Transverse colon (tissue), 4 donors: Measurements from ENCODE around the gene PNMA6E. TPM values are rescaled to one million over a fixed set of nuclear protein-coding genes. Genes with fewer than 3 reads are reported as not detected.

ENCODE experiments used
- DNase-seq: peaks from one replicate; pipeline ENCODE4 v3.0.0-alpha.2; 2019
- H3K27ac ChIP-seq, 4 donors: fragments of 200-600 bp; sonication (generic); 2 replicates each; pipeline ENCODE4 v1.5.1; 2016 to 2018; ENCODE audit warnings: inconsistent platforms in 4 of 4
- H3K27me3 ChIP-seq: fragments of 200-600 bp; sonication (generic); 2 replicates; pipeline ENCODE4 v1.5.1; 2017; ENCODE audit warnings: inconsistent platforms
- H3K36me3 ChIP-seq, 4 donors: fragments of 200-600 bp; sonication (generic); 2 replicates each; pipeline ENCODE4 v1.5.1; 2017 to 2019; ENCODE audit warnings: inconsistent platforms in 4 of 4
- H3K4me1 ChIP-seq, 4 donors: fragments of 200-600 bp; sonication (generic); 2 replicates each; pipeline ENCODE4 v1.5.1; 2017 to 2020; ENCODE audit warnings: inconsistent platforms in 4 of 4
- H3K4me3 ChIP-seq, 4 donors: fragments of 200-600 bp; sonication (generic); 1 replicate in 1 of 4; 2 replicates in 3 of 4; pipeline versions ENCODE4 v1.5.1 to v1.6.1; 2017 to 2019; ENCODE audit warnings: inconsistent platforms in 4 of 4
- H3K9me3 ChIP-seq, 2 donors: fragments of 200-600 bp; sonication (generic); 2 replicates each; pipeline ENCODE4 v1.5.1; 2017 to 2019; ENCODE audit warnings: inconsistent platforms in 2 of 2
- CTCF ChIP-seq, 5 experiments: fragments of 200-600 bp in 3 of 5; fragments of 450-650 bp in 2 of 5; sonication (generic) in 3 of 5; IDR thresholded peaks; 1 replicate in 2 of 5; 2 replicates in 3 of 5; pipeline ENCODE4 v1.5.1; 2016 to 2017; ENCODE audit warnings: antibody characterized with exemption in 5 of 5, inconsistent platforms in 3 of 5, mild to moderate bottlenecking in 2 of 5, moderate library complexity in 1 of 5
- EP300 ChIP-seq: sonication (generic); formaldehyde crosslinking; IDR thresholded peaks from one replicate; pipeline ENCODE4 v1.6.1; 2017; ENCODE audit warnings: antibody characterized with exemption, low read depth
- POLR2A ChIP-seq: fragments of 450-650 bp; IDR thresholded peaks from one replicate; pipeline ENCODE4 v1.6.1; 2016; ENCODE audit warnings: antibody characterized with exemption, mild to moderate bottlenecking, moderate library complexity
- POLR2AphosphoS5 ChIP-seq, 3 donors: sonication (generic); formaldehyde crosslinking; IDR thresholded peaks; one replicate each; pipeline ENCODE4 v1.6.1; 2016; ENCODE audit warnings: antibody characterized with exemption in 3 of 3
- WGBS, 2 donors: methylation state at CpG; one replicate each; pipeline ENCODE4 v1.1.5; 2018; ENCODE audit warnings: low coverage in 1 of 2; 5-methylcytosine and 5-hydroxymethylcytosine counted together
- in situ Hi-C, 4 donors: fragments of 200-750 bp; cut with MboI; loops; one replicate each; pipeline versions ENCODE4 v1.15.0 to v1.15.1; 2017; ENCODE audit warnings: low sequenced_read_pairs in 3 of 4, low pct_ligation_motif_present in 1 of 4, low pct_unique_long_range_greater_than_20kb in 1 of 4
- intact Hi-C: fragments of 100-400 bp; cut with DNase I; formaldehyde crosslinking; loops from one replicate; pipeline ENCODE4 v1.15.1; 2023; ENCODE audit warnings: low total_unique reads
- total RNA-seq, 4 donors: library from RNA; depleted of rRNA; stranded (reverse); fragments of >200 nt; gene quantifications; one replicate each; pipeline ENCODE4 v1.1.0, GENCODE V29; 2016

PNMA6E gene
- total RNA-seq, 4 donors from 2014 or later: not detected

DNA sequence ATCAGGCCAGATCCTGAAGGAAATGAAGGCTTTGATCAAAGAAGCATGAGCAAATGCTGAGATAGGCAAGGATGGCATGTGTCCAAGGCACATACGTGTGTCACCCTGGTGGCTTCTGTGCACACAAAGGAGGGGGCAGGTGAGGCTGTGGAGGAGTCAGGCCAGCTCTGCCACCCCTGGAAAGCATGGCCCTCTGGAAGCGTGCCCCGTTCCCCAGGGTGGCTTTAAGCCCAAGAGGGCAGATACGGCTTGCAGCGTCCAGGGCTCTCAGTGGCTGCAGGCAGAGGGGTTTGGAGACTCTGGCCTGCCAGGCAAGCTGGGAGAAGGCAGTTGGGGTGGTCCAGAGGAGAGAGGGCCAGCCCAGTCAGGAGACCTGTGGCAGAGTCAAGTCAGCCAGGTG lies 25.6 kb downstream of the PNMA6E start:
- in situ Hi-C loops: no loop called here
- no peaks in the 10 kb centered on the region for H3K27me3 ChIP-seq
- 89% methylated on average over 5 of the region's 5 CpGs; no CpG with 5 or more reads in 1 of the 2 donors for WGBS, 2 donors
- no peaks in the 10 kb centered on the region for H3K9me3 ChIP-seq
- H3K36me3 ChIP-seq: no peaks in the 10 kb centered on the region
- no peak overlapping the region for H3K27ac ChIP-seq
- no peaks in the 10 kb centered on the region for H3K4me1 ChIP-seq
- intact Hi-C loops: no loop called here
- DNase-seq: no peak
- no peak for TF ChIP-seq EP300
- no peak for TF ChIP-seq POLR2A
- TF ChIP-seq POLR2AphosphoS5 (IDR thresholded peaks at IDR 0.05): no peak
- no peak overlapping the region for H3K4me3 ChIP-seq

- intact Hi-C loops: no loop called here
These were observed 26.7 kb downstream of the PNMA6E start for GRCh38 chrX:153374426-153374825.

DNA sequence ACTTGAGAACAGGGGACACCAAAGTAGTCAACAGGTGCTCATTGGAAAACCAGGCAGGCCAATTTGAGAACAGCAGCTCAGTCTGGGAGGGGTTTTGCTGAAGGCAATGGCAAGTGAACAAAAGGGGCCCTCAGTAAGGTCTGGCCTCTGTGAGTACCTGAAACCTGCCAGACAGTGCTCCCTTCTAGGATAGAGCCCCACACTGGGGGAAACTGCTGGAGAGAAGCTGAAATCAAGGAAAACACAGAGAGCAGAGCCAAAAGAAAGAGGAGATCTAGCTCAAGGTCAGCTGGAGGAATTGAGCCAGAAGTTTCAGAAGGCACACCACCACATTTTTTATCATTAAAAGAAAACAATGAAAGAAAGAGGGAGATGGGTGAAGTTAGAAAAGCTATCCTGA lies 28.2 kb downstream of the PNMA6E start:
- in situ Hi-C loops: loop anchor here in 1 of 4 donors (25.0 kb wide), 1 partner anchor 211 kb away; no protein-coding TSS in a partner anchor

More at GRCh38 chrX:153374426-153374825, 26.7 kb downstream of the PNMA6E start:
- Histone ChIP-seq H3K27ac (no peak overlapping the region), H3K4me1 (no peaks in the 10 kb centered on the region), H3K4me3 (no peak overlapping the region), H3K36me3 (no peaks in the 10 kb centered on the region), H3K27me3 (no peaks in the 10 kb centered on the region), H3K9me3 (no peaks in the 10 kb centered on the region)
- DNase-seq: no peak
- WGBS, 2 donors: 58% methylated on average over 7 of the region's 7 CpGs; no CpG with 5 or more reads in 1 of the 2 donors
- no peak for TF ChIP-seq CTCF (IDR thresholded peaks at IDR 0.05)
- TF ChIP-seq EP300: no peak
- no peak for TF ChIP-seq POLR2A
- no peak for TF ChIP-seq POLR2AphosphoS5 (IDR thresholded peaks at IDR 0.05)
- in situ Hi-C loops: loop anchor here in 1 of 4 donors (25.0 kb wide), 1 partner anchor 212 kb away; no protein-coding TSS in a partner anchor

DNA sequence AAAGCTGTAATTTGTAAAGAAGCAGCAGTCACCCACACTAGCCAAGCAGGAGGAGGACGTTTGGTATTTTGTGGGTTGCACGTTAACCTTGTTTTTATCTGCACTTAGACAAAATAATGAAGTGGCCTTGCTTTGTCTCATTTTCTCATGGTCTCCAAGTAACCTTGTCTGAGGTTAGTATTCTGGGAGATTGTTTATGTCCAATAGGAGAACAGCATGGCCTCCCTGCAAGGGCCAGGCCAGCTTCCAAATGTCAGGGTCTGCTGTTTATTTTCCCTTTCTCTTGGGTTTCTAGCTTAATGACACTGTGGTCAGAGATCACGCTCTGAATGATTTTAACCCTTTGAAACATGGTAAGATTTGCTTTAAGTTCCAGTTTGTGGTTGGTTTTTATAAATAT lies 29.9 kb downstream of the PNMA6E start:
- H3K27ac ChIP-seq: no peak overlapping the region
- DNase-seq: no peak

More for the DNA sequence above, 28.2 kb downstream of the PNMA6E start:
- H3K27ac ChIP-seq: no peak overlapping the region
- TF ChIP-seq EP300: no peak
- TF ChIP-seq CTCF (IDR thresholded peaks at IDR 0.05): no peak
- no peak for TF ChIP-seq POLR2A
- no peak for TF ChIP-seq POLR2AphosphoS5 (IDR thresholded peaks at IDR 0.05)
- no peak overlapping the region for H3K4me3 ChIP-seq
- DNase-seq: no peak
- no peaks in the 10 kb centered on the region for H3K36me3 ChIP-seq
- intact Hi-C loops: no loop called here
- no peaks in the 10 kb centered on the region for H3K9me3 ChIP-seq
- H3K27me3 ChIP-seq: no peaks in the 10 kb centered on the region
- H3K4me1 ChIP-seq: no peaks in the 10 kb centered on the region

More for the DNA sequence above, 29.9 kb downstream of the PNMA6E start:
- in situ Hi-C loops: loop anchor here in 1 of 4 donors (25.0 kb wide), 1 partner anchor 209 kb away; no protein-coding TSS in a partner anchor
- intact Hi-C loops: no loop called here
- H3K36me3 ChIP-seq: no peaks in the 10 kb centered on the region
- no peaks in the 10 kb centered on the region for H3K27me3 ChIP-seq
- no peaks in the 10 kb centered on the region for H3K9me3 ChIP-seq
- WGBS, 2 donors: 64% methylated on average over 3 of the region's 3 CpGs; no CpG with 5 or more reads in 1 of the 2 donors
- no peaks in the 10 kb centered on the region for H3K4me1 ChIP-seq
- no peak overlapping the region for H3K4me3 ChIP-seq
- TF ChIP-seq POLR2A (no peak), EP300 (no peak), POLR2AphosphoS5 (IDR thresholded peaks at IDR 0.05) (no peak), CTCF (IDR thresholded peaks at IDR 0.05) (no peak)
